ENCODE results near the gene SPTSSB.

DNA sequence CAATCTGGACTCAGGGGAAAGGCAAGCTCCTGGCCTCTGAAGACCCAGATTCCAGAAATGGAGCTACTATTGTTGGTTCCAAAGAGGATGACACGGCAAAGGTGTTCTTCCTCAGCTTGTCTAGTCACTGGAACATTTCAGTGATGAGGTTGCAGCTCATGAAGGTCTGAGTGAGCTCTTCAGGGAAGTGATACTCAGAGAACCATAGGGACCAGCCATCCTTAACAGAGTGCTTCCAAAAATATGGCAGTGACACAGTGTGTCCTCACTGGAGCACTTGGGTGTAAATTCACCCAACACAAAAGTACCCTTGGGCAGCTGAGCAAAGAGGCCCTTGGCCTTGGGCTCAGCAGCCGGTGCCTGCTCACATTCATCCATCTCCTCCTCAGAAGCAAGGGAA lies 46.3 kb downstream of the SPTSSB start:
- TF ChIP-seq GABPA (IDR thresholded peaks at IDR 0.05 in 1 of 2, conservative IDR thresholded peaks at IDR 0.05 in 1 of 2), result no peak
- TF ChIP-seq EGR1 (IDR thresholded peaks at IDR 0.05; ENCODE audit: low read depth in 2 of 2), result no peak
- TF ChIP-seq JUND (IDR thresholded peaks at IDR 0.05), result no peak
- TF ChIP-seq, protein P1, sequence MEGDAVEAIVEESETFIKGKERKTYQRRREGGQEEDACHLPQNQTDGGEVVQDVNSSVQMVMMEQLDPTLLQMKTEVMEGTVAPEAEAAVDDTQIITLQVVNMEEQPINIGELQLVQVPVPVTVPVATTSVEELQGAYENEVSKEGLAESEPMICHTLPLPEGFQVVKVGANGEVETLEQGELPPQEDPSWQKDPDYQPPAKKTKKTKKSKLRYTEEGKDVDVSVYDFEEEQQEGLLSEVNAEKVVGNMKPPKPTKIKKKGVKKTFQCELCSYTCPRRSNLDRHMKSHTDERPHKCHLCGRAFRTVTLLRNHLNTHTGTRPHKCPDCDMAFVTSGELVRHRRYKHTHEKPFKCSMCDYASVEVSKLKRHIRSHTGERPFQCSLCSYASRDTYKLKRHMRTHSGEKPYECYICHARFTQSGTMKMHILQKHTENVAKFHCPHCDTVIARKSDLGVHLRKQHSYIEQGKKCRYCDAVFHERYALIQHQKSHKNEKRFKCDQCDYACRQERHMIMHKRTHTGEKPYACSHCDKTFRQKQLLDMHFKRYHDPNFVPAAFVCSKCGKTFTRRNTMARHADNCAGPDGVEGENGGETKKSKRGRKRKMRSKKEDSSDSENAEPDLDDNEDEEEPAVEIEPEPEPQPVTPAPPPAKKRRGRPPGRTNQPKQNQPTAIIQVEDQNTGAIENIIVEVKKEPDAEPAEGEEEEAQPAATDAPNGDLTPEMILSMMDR (IDR thresholded peaks at IDR 0.05; ENCODE audit: low read depth, low read length, missing input control), result no peak
- no peak for TF ChIP-seq RAD21 (IDR thresholded peaks at IDR 0.05)
- TF ChIP-seq, protein P2, sequence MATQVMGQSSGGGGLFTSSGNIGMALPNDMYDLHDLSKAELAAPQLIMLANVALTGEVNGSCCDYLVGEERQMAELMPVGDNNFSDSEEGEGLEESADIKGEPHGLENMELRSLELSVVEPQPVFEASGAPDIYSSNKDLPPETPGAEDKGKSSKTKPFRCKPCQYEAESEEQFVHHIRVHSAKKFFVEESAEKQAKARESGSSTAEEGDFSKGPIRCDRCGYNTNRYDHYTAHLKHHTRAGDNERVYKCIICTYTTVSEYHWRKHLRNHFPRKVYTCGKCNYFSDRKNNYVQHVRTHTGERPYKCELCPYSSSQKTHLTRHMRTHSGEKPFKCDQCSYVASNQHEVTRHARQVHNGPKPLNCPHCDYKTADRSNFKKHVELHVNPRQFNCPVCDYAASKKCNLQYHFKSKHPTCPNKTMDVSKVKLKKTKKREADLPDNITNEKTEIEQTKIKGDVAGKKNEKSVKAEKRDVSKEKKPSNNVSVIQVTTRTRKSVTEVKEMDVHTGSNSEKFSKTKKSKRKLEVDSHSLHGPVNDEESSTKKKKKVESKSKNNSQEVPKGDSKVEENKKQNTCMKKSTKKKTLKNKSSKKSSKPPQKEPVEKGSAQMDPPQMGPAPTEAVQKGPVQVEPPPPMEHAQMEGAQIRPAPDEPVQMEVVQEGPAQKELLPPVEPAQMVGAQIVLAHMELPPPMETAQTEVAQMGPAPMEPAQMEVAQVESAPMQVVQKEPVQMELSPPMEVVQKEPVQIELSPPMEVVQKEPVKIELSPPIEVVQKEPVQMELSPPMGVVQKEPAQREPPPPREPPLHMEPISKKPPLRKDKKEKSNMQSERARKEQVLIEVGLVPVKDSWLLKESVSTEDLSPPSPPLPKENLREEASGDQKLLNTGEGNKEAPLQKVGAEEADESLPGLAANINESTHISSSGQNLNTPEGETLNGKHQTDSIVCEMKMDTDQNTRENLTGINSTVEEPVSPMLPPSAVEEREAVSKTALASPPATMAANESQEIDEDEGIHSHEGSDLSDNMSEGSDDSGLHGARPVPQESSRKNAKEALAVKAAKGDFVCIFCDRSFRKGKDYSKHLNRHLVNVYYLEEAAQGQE (IDR thresholded peaks at IDR 0.05), result no peak
- TF ChIP-seq, protein P3, sequence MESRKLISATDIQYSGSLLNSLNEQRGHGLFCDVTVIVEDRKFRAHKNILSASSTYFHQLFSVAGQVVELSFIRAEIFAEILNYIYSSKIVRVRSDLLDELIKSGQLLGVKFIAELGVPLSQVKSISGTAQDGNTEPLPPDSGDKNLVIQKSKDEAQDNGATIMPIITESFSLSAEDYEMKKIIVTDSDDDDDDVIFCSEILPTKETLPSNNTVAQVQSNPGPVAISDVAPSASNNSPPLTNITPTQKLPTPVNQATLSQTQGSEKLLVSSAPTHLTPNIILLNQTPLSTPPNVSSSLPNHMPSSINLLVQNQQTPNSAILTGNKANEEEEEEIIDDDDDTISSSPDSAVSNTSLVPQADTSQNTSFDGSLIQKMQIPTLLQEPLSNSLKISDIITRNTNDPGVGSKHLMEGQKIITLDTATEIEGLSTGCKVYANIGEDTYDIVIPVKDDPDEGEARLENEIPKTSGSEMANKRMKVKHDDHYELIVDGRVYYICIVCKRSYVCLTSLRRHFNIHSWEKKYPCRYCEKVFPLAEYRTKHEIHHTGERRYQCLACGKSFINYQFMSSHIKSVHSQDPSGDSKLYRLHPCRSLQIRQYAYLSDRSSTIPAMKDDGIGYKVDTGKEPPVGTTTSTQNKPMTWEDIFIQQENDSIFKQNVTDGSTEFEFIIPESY (IDR thresholded peaks at IDR 0.05), result no peak
- TF ChIP-seq TAF1 (conservative IDR thresholded peaks at IDR 0.05), result no peak
- no peak for TF ChIP-seq SP1 (IDR thresholded peaks at IDR 0.05)
- TF ChIP-seq, protein P4, sequence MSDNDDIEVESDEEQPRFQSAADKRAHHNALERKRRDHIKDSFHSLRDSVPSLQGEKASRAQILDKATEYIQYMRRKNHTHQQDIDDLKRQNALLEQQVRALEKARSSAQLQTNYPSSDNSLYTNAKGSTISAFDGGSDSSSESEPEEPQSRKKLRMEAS (IDR thresholded peaks at IDR 0.05), result no peak
- TF ChIP-seq FOXA2 (IDR thresholded peaks at IDR 0.05), result no peak
- no peak for TF ChIP-seq YY1 (IDR thresholded peaks at IDR 0.05)
- TF ChIP-seq, protein P5, sequence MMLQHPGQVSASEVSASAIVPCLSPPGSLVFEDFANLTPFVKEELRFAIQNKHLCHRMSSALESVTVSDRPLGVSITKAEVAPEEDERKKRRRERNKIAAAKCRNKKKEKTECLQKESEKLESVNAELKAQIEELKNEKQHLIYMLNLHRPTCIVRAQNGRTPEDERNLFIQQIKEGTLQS (IDR thresholded peaks at IDR 0.05), result no peak
- no peak for TF ChIP-seq NR2F2 (IDR thresholded peaks at IDR 0.05)

All from liver (tissue), 3 donors.